ENCODE results near the gene COL7A1. TPM values are rescaled to one million over a fixed set of nuclear protein-coding genes. Genes with fewer than 3 reads are reported as not detected.

COL7A1 gene
- total and polyA plus RNA-seq, 7 donors: 1.4 to 15.4 (median 3.0) TPM

GRCh38 chr3:48543271-48543866, 51.8 kb downstream of the COL7A1 start:
- Histone ChIP-seq H3K4me1 (no peaks in the 10 kb centered on the region), H3K9me3 (no peaks in the 10 kb centered on the region), H3K27ac (no peak overlapping the region), H3K36me3 (peaks cover 0 to 7% (median 0%) of the 10 kb centered on the region in 4 donors), H3K4me3 (no peak overlapping the region), H3K27me3 (no peaks in the 10 kb centered on the region)
- intact Hi-C loops (cut with DNase I): no loop called here
- 61 to 80% methylated on average over 9 of the region's 9 CpGs for WGBS, 2 donors
- TF ChIP-seq EP300 (IDR thresholded peaks at IDR 0.05): no peak
- TF ChIP-seq POLR2AphosphoS5 (IDR thresholded peaks at IDR 0.05): peak in 2 of 4 donors; percentile 43 to 45
- DNase-seq: peak; percentile 77

GRCh38 chr3:48538451-48538850, 56.7 kb downstream of the COL7A1 start:
- no peak overlapping the region for H3K4me3 ChIP-seq
- no peak for TF ChIP-seq EP300 (IDR thresholded peaks at IDR 0.05)
- TF ChIP-seq, protein P1, sequence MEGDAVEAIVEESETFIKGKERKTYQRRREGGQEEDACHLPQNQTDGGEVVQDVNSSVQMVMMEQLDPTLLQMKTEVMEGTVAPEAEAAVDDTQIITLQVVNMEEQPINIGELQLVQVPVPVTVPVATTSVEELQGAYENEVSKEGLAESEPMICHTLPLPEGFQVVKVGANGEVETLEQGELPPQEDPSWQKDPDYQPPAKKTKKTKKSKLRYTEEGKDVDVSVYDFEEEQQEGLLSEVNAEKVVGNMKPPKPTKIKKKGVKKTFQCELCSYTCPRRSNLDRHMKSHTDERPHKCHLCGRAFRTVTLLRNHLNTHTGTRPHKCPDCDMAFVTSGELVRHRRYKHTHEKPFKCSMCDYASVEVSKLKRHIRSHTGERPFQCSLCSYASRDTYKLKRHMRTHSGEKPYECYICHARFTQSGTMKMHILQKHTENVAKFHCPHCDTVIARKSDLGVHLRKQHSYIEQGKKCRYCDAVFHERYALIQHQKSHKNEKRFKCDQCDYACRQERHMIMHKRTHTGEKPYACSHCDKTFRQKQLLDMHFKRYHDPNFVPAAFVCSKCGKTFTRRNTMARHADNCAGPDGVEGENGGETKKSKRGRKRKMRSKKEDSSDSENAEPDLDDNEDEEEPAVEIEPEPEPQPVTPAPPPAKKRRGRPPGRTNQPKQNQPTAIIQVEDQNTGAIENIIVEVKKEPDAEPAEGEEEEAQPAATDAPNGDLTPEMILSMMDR (IDR thresholded peaks at IDR 0.05): no peak
- no peak for TF ChIP-seq POLR2AphosphoS5 (IDR thresholded peaks at IDR 0.05)
- TF ChIP-seq POLR2A (IDR thresholded peaks at IDR 0.05): no peak
- no peaks in the 10 kb centered on the region for H3K27me3 ChIP-seq
- no peaks in the 10 kb centered on the region for H3K9me3 ChIP-seq
- peaks cover 0 to 40% (median 2%) of the 10 kb centered on the region in 4 donors for H3K36me3 ChIP-seq
- H3K27ac ChIP-seq: no peak overlapping the region
- H3K4me1 ChIP-seq: no peaks in the 10 kb centered on the region
- DNase-seq: no peak
- 94 to 95% methylated on average over 12 of the region's 12 CpGs for WGBS, 2 donors
- intact Hi-C loops (cut with DNase I): no loop called here

DNA sequence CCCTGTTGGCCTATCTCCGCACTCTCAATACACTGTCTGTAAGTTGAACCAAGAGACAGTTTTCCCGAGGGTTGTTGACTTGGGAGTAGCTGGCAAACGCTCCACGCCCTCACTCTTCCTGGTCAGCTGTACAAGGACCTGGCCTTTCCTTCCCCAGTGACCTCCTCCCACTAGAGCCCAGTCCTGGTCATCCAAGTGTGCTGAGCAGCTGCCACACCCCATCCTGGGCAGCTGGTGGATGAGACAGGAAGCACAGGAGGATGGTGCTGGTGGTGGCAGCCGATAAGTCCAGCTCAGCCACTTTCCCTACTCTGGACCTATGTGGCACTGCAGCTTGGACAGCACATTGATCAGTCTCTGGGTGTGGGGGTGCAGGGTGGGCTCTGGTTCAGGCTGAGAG, 58.3 kb downstream of the COL7A1 start:
- H3K4me1 ChIP-seq: no peaks in the 10 kb centered on the region
- intact Hi-C loops (cut with DNase I): no loop called here
- H3K9me3 ChIP-seq: no peaks in the 10 kb centered on the region
- no peak overlapping the region for H3K27ac ChIP-seq
- DNase-seq: no peak
- no peaks in the 10 kb centered on the region for H3K27me3 ChIP-seq
- 62 to 82% methylated on average over 5 of the region's 5 CpGs for WGBS, 2 donors
- peaks cover 0 to 40% (median 2%) of the 10 kb centered on the region in 4 donors for H3K36me3 ChIP-seq
- TF ChIP-seq POLR2AphosphoS5 (IDR thresholded peaks at IDR 0.05): no peak
- no peak for TF ChIP-seq EP300 (IDR thresholded peaks at IDR 0.05)
- no peak overlapping the region for H3K4me3 ChIP-seq

- 93 to 94% methylated on average over 19 of the region's 19 CpGs for whole genome bisulfite sequencing, 2 donors
- Histone ChIP-seq H3K27ac (no peak overlapping the region), H3K4me3 (no peak overlapping the region), H3K4me1 (no peaks in the 10 kb centered on the region), H3K36me3 (peaks cover 0 to 40% (median 2%) of the 10 kb centered on the region in 4 donors), H3K9me3 (no peaks in the 10 kb centered on the region), H3K27me3 (no peaks in the 10 kb centered on the region)
- intact Hi-C loops (cut with DNase I): no loop called here
- no peak for DNase-seq
- TF ChIP-seq EP300 (IDR thresholded peaks at IDR 0.05) (no peak), POLR2A (IDR thresholded peaks at IDR 0.05) (no peak), POLR2AphosphoS5 (IDR thresholded peaks at IDR 0.05) (no peak)
- TF ChIP-seq, protein P1 (IDR thresholded peaks at IDR 0.05): no peak
These were observed 59.0 kb downstream of the COL7A1 start for GRCh38 chr3:48536116-48536515.

GRCh38 chr3:48535578-48535977, 59.6 kb downstream of the COL7A1 start:
- TF ChIP-seq, protein P1 (IDR thresholded peaks at IDR 0.05): no peak
- TF ChIP-seq EP300 (IDR thresholded peaks at IDR 0.05): no peak
- TF ChIP-seq POLR2AphosphoS5 (IDR thresholded peaks at IDR 0.05): no peak
- no peak for TF ChIP-seq POLR2A (IDR thresholded peaks at IDR 0.05)
- WGBS, 2 donors: 96 to 97% methylated on average over 4 of the region's 4 CpGs
- no peak for DNase-seq
- Histone ChIP-seq H3K36me3 (peaks cover 0 to 40% (median 2%) of the 10 kb centered on the region in 4 donors), H3K4me1 (no peaks in the 10 kb centered on the region), H3K27ac (no peak overlapping the region), H3K27me3 (no peaks in the 10 kb centered on the region), H3K4me3 (no peak overlapping the region), H3K9me3 (no peaks in the 10 kb centered on the region)
- intact Hi-C loops (cut with DNase I): no loop called here

DNA sequence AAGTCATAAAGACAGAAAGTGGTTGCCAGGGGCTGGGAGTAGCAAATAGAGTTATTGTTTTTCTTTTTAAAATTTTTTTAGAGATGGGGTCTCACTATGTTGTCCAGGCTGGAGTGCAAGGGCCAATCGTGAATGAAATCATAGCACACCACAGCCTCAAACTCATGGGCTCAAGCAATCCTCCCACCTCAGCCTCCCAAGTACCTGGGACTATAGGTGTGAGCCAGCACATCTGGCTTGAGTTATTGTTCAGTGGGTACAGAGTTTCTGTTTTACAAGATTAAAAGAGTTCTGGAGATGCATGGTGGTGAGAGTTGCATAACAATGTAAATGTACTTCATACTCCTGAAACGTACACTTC, 62.2 kb downstream of the COL7A1 start:
- Histone ChIP-seq H3K4me1 (no peaks in the 10 kb centered on the region), H3K4me3 (no peak overlapping the region), H3K27ac (no peak overlapping the region), H3K9me3 (no peaks in the 10 kb centered on the region), H3K27me3 (no peaks in the 10 kb centered on the region), H3K36me3 (peaks cover 0 to 32% (median 2%) of the 10 kb centered on the region in 4 donors)
- 84 to 89% methylated on average over 2 of the region's 2 CpGs for WGBS, 2 donors
- TF ChIP-seq EP300 (IDR thresholded peaks at IDR 0.05): no peak
- no peak for TF ChIP-seq POLR2A (IDR thresholded peaks at IDR 0.05)
- TF ChIP-seq, protein P1 (IDR thresholded peaks at IDR 0.05): no peak
- no peak for TF ChIP-seq POLR2AphosphoS5 (IDR thresholded peaks at IDR 0.05)
- intact Hi-C loops (cut with DNase I): no loop called here
- DNase-seq: no peak
